CD4-positive, alpha-beta T cell (primary cell): ENCODE data around the gene RPL7A. TPM values are rescaled to one million over a fixed set of nuclear protein-coding genes. Genes with fewer than 3 reads are reported as not detected.

ENCODE experiments used
- ATAC-seq: fragments of 200-7000 bp; cut with Tn5 transposase; one replicate; pipeline ENCODE4 v1.10.0; 2022; ENCODE audit warnings: mild to moderate bottlenecking; ENCODE audit not compliant: poor library complexity
- CTCF ChIA-PET: fragments of 350-600 bp; sonication (Branson Sonifier 250); formaldehyde crosslinking; loops from one replicate; lab custom pipeline; 2021; ENCODE audit warnings: antibody characterized with exemption, inconsistent platforms; lab: Charles Lee
- POLR2A ChIA-PET: fragments of 350-600 bp; sonication (Branson Sonifier 250); formaldehyde crosslinking; loops from one replicate; lab custom pipeline; 2021; ENCODE audit warnings: antibody characterized with exemption, inconsistent platforms; lab: Charles Lee
- DNase-seq, 14 experiments: peaks; one replicate each; pipeline ENCODE4 v3.0.0-alpha.2; 2013 to 2020; ENCODE audit warnings: mixed read lengths in 2 of 14
- H3K27ac ChIP-seq, 2 donors: one replicate each; pipeline versions ENCODE4 v1.5.1 to v1.7.0; 2013; ENCODE audit warnings: low read length in 2 of 2, low read depth in 1 of 2, mild to moderate bottlenecking in 1 of 2
- H3K27me3 ChIP-seq, 2 experiments: 1 replicate in 1 of 2; 2 replicates in 1 of 2; pipeline versions ENCODE4 v1.6.1 to v1.7.0; 2013; ENCODE audit warnings: low read length in 2 of 2, control low read depth in 1 of 2, mild to moderate bottlenecking in 1 of 2, moderate library complexity in 1 of 2; ENCODE audit not compliant: insufficient read depth in 2 of 2, control insufficient read depth in 1 of 2
- H3K36me3 ChIP-seq: one replicate; pipeline ENCODE4 v1.6.1; 2013; ENCODE audit warnings: low read length, control low read depth; ENCODE audit not compliant: insufficient read depth
- H3K4me1 ChIP-seq: one replicate; pipeline ENCODE4 v1.6.1; 2013; ENCODE audit warnings: low read length, control low read depth; ENCODE audit not compliant: insufficient read depth
- H3K4me3 ChIP-seq: one replicate; pipeline ENCODE4 v1.5.1; 2013; ENCODE audit warnings: mild to moderate bottlenecking, low read length, moderate library complexity
- H3K9me3 ChIP-seq, 2 experiments: 1 replicate in 1 of 2; 2 replicates in 1 of 2; pipeline versions ENCODE4 v1.6.1 to v1.7.0; 2013; ENCODE audit warnings: low read length in 2 of 2, mild to moderate bottlenecking in 2 of 2, control low read depth in 1 of 2, moderate library complexity in 1 of 2; ENCODE audit not compliant: control insufficient read depth in 1 of 2, insufficient read depth in 1 of 2
- H3K27ac Mint-ChIP-seq: one replicate; pipeline ENCODE4 v1.8.0; 2020; ENCODE audit warnings: mixed read lengths
- H3K27me3 Mint-ChIP-seq: one replicate; pipeline ENCODE4 v1.8.0; 2021; ENCODE audit warnings: mixed read lengths
- H3K36me3 Mint-ChIP-seq: one replicate; pipeline ENCODE4 v1.8.0; 2021; ENCODE audit warnings: low read depth, mixed read lengths
- H3K4me1 Mint-ChIP-seq: one replicate; pipeline ENCODE4 v1.8.0; 2021; ENCODE audit warnings: low read depth, mixed read lengths
- H3K4me3 Mint-ChIP-seq: one replicate; pipeline ENCODE4 v1.8.0; 2020; ENCODE audit warnings: mild to moderate bottlenecking, mixed read lengths
- H3K9me3 Mint-ChIP-seq: one replicate; pipeline ENCODE4 v1.8.0; 2020; ENCODE audit warnings: mixed read lengths
- intact Hi-C, 2 experiments: fragments of 100-400 bp; cut with DNase I in 1 of 2; cut with micrococcal nuclease in 1 of 2; formaldehyde crosslinking; loops; one replicate each; pipeline versions ENCODE4 v1.15.1 to v1.9.0; 2023 to 2025; cut with DNase I, micrococcal nuclease
- total RNA-seq, 174 experiments: library from RNA in 2 of 174; stranded (reverse) in 2 of 174; gene quantifications; one replicate each; pipeline ENCODE4 v1.2.3 and lab custom pipeline; 2021 to 2026
- TF ChIP-seq, protein P1 (sequence below): fragments of 200-600 bp; IDR thresholded peaks from one replicate; pipeline ENCODE4 v1.8.0; 2022; ENCODE audit warnings: antibody characterized with exemption, mild to moderate bottlenecking

Gene RPL7A
- total RNA-seq, 2 experiments from 2014 or later = 2,613 to 2,686 TPM

DNA sequence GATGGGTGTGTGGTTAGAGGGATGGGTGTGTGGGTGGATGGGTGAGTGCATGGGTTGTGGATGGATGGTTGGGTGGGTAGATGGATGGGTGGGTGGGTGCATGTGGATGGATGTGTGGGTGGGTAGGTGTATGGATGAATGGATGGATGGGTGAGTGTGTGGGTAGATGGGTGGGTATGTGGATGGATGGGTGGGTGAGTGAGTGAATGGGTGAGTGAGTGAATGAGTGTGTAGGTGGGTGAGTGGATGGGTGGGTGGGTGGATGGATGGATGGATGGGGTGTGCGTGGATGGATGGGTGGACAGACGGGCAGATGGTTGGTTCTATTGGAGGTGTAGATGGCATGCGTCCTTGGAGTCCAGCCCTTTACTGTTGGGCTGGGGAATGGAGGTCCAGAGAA, 45.4 kb downstream of the RPL7A start:
- Mint-ChIP-seq H3K27me3 (no peaks in the 10 kb centered on the region), H3K36me3 (no peaks in the 10 kb centered on the region), H3K4me3 (no peak overlapping the region), H3K9me3 (no peaks in the 10 kb centered on the region), H3K4me1 (no peaks in the 10 kb centered on the region), H3K27ac (no peak overlapping the region)
- ChIA-PET POLR2A (no interaction called here), CTCF (no interaction called here)
- Histone ChIP-seq H3K4me3 (no peak overlapping the region), H3K27me3 (peaks cover 0 to 7% of the 10 kb centered on the region in 2 experiments), H3K27ac (no peak overlapping the region), H3K36me3 (no peaks in the 10 kb centered on the region), H3K9me3 (peaks cover 0 to 9% of the 10 kb centered on the region in 2 experiments), H3K4me1 (no peaks in the 10 kb centered on the region)
- intact Hi-C loops = no loop called here
- TF ChIP-seq, protein P1, sequence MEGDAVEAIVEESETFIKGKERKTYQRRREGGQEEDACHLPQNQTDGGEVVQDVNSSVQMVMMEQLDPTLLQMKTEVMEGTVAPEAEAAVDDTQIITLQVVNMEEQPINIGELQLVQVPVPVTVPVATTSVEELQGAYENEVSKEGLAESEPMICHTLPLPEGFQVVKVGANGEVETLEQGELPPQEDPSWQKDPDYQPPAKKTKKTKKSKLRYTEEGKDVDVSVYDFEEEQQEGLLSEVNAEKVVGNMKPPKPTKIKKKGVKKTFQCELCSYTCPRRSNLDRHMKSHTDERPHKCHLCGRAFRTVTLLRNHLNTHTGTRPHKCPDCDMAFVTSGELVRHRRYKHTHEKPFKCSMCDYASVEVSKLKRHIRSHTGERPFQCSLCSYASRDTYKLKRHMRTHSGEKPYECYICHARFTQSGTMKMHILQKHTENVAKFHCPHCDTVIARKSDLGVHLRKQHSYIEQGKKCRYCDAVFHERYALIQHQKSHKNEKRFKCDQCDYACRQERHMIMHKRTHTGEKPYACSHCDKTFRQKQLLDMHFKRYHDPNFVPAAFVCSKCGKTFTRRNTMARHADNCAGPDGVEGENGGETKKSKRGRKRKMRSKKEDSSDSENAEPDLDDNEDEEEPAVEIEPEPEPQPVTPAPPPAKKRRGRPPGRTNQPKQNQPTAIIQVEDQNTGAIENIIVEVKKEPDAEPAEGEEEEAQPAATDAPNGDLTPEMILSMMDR = no peak
- DNase-seq (no peak), ATAC-seq (no peak)

DNA sequence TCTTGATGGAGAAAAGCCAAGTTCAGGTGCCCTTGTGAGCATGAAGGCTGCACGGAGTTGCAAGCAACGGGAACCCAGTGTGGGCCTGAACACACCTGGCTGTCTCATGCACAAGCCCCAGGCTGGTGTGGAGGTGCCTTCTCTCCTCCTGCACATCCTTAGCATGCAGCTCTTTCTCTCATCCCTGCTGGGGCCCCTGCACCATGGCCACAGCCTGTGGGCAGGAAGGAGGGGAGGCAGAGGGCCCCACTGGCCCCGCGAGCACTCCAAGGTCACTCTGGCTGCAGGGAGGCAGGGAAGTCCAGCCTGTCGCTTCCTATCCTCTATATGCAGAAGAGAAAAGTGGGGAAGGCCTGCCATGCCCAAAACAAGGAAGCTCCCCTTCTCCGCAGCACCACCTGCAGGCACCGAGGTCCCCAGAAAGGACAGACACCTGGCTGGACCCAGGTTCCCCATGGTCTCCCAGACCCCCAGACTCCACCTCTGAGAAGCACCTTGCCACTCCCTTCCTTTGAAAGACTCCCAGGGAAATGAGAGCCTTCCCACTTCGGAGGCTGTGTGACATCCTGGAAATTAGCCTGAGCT, 46.8 kb downstream of the RPL7A start:
- H3K9me3 ChIP-seq = peaks cover 0 to 6% of the 10 kb centered on the region in 2 experiments
- intact Hi-C loops = no loop called here
- H3K36me3 ChIP-seq = no peaks in the 10 kb centered on the region
- no peak overlapping the region for H3K4me3 ChIP-seq
- ChIA-PET POLR2A (no interaction called here), CTCF (no interaction called here)
- no peak overlapping the region for H3K27ac Mint-ChIP-seq
- no peak overlapping the region for H3K27ac ChIP-seq
- H3K9me3 Mint-ChIP-seq = no peaks in the 10 kb centered on the region
- no peak overlapping the region for H3K4me3 Mint-ChIP-seq
- H3K27me3 Mint-ChIP-seq = no peaks in the 10 kb centered on the region
- no peaks in the 10 kb centered on the region for H3K4me1 Mint-ChIP-seq
- ATAC-seq = no peak
- H3K36me3 Mint-ChIP-seq = no peaks in the 10 kb centered on the region
- DNase-seq = no peak
- TF ChIP-seq, protein P1 = no peak
- H3K27me3 ChIP-seq = peaks cover 0 to 6% of the 10 kb centered on the region in 2 experiments
- H3K4me1 ChIP-seq = no peaks in the 10 kb centered on the region

DNA sequence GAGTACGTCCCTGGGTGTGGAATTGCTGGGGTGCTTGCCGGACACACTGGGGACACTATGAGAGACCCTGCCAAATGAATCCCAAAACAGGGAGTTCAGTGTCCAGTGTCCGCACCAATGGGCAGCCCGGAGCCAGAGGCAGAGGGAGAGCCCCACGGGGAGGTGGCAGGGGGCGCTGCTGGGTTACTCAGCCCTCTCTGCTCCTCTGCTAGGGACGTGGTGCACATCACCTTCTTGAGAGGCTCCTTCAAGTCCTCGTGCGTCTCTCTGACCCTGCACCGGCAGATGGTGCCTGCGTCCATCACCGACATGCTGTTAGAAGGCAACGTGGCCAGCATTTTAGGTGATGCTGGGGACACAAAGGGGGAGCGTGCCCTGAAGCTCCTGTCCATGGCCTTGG, 48.9 kb downstream of the RPL7A start:
- H3K36me3 Mint-ChIP-seq = no peaks in the 10 kb centered on the region
- Histone ChIP-seq H3K36me3 (no peaks in the 10 kb centered on the region), H3K4me3 (no peak overlapping the region), H3K4me1 (no peaks in the 10 kb centered on the region), H3K9me3 (no peaks in the 10 kb centered on the region), H3K27me3 (no peaks in the 10 kb centered on the region), H3K27ac (no peak overlapping the region)
- H3K9me3 Mint-ChIP-seq = no peaks in the 10 kb centered on the region
- H3K4me1 Mint-ChIP-seq = no peaks in the 10 kb centered on the region
- no peak overlapping the region for H3K27ac Mint-ChIP-seq
- TF ChIP-seq, protein P1 = no peak
- no peaks in the 10 kb centered on the region for H3K27me3 Mint-ChIP-seq
- POLR2A ChIA-PET = no interaction called here
- CTCF ChIA-PET = interaction anchor here (1.3 kb wide), 1 partner anchor 211 kb away, joined by 3 read pairs; no protein-coding TSS in a partner anchor
- no peak for DNase-seq
- no peak overlapping the region for H3K4me3 Mint-ChIP-seq
- intact Hi-C loops = no loop called here
- no peak for ATAC-seq
